OCI-LY1 (cell line): ENCODE data around the gene PRSS8.

Source experiments
- H2AFZ ChIP-seq: fragments of 200-600 bp; sonication (generic), shearing (Covaris generic); 2 replicates; pipeline ENCODE4 v1.6.0; 2014; ENCODE audit warnings: antibody characterized with exemption, mild to moderate bottlenecking, low read length
- H3F3A ChIP-seq: fragments of 200-600 bp; sonication (generic), shearing (Covaris generic); 2 replicates; pipeline ENCODE4 v1.6.0; 2014; ENCODE audit warnings: mild to moderate bottlenecking, antibody characterized with exemption, low read length, moderate library complexity; ENCODE audit not compliant: insufficient read depth
- H3K27ac ChIP-seq: fragments of 200-600 bp; sonication (generic); 2 replicates; pipeline ENCODE4 v1.5.1; 2014; ENCODE audit warnings: low read length, mixed run types, mild to moderate bottlenecking, low read depth; ENCODE audit not compliant: poor library complexity, severe bottlenecking
- H3K27me3 ChIP-seq: fragments of 200-600 bp; sonication (generic); 2 replicates; pipeline ENCODE4 v1.6.0; 2014; ENCODE audit warnings: antibody characterized with exemption, mild to moderate bottlenecking, low read length, moderate library complexity; ENCODE audit not compliant: insufficient read depth
- H3K36me3 ChIP-seq: fragments of 200-600 bp; sonication (generic); 2 replicates; pipeline ENCODE4 v1.6.1; 2014; ENCODE audit warnings: mild to moderate bottlenecking, antibody characterized with exemption, low read length, moderate library complexity, mixed read lengths; ENCODE audit not compliant: insufficient read depth
- H3K4me1 ChIP-seq: fragments of 200-600 bp; sonication (generic); 2 replicates; pipeline ENCODE4 v1.5.1; 2014; ENCODE audit warnings: mild to moderate bottlenecking, low read length, moderate library complexity; ENCODE audit not compliant: insufficient read depth, severe bottlenecking
- H3K4me2 ChIP-seq: fragments of 200-600 bp; sonication (generic), shearing (Covaris generic); 2 replicates; pipeline ENCODE4 v1.6.1; 2014; ENCODE audit warnings: low read length
- H3K4me3 ChIP-seq: fragments of 200-600 bp; sonication (generic); 2 replicates; pipeline ENCODE4 v1.5.1; 2014; ENCODE audit warnings: low read length, low read depth, mild to moderate bottlenecking, mixed read lengths; ENCODE audit not compliant: poor library complexity, severe bottlenecking
- H3K79me2 ChIP-seq: fragments of 200-600 bp; shearing (Covaris generic); 2 replicates; pipeline ENCODE4 v1.6.1; 2016; ENCODE audit warnings: mixed run types, low read length, mixed read lengths; ENCODE audit not compliant: insufficient read depth
- H3K9ac ChIP-seq: fragments of 200-600 bp; sonication (generic), shearing (Covaris generic); 2 replicates; pipeline ENCODE4 v1.6.1; 2014; ENCODE audit warnings: mild to moderate bottlenecking, low read length, mixed read lengths
- H3K9me2 ChIP-seq: fragments of 200-600 bp; sonication (generic), shearing (Covaris generic); 2 replicates; pipeline ENCODE4 v1.6.1; 2014; ENCODE audit warnings: low read depth, mild to moderate bottlenecking, low read length, mixed read lengths
- H3K9me3 ChIP-seq: fragments of 200-600 bp; shearing (Covaris generic); 2 replicates; pipeline ENCODE4 v1.6.1; 2014; ENCODE audit warnings: low read length, mixed read lengths
- H4K20me1 ChIP-seq: fragments of 200-600 bp; sonication (generic), shearing (Covaris generic); 2 replicates; pipeline ENCODE4 v1.6.0; 2016; ENCODE audit warnings: mild to moderate bottlenecking, low read length; ENCODE audit not compliant: insufficient read depth
- EZH2 ChIP-seq: fragments of 200-600 bp; sonication (generic), shearing (Covaris generic); IDR thresholded peaks from 2 replicates; pipeline ENCODE4 v1.8.0; 2017; ENCODE audit warnings: borderline replicate concordance, mixed run types, mild to moderate bottlenecking, antibody characterized with exemption, low read length, moderate library complexity, mixed read lengths
- TF ChIP-seq, protein P1 (sequence below): fragments of 200-600 bp; sonication (generic), shearing (Covaris generic); IDR thresholded peaks from 2 replicates; pipeline ENCODE4 v1.5.1; 2017; ENCODE audit warnings: mild to moderate bottlenecking, antibody characterized with exemption, low read length, moderate library complexity, mixed read lengths

The PRSS8 gene

DNA sequence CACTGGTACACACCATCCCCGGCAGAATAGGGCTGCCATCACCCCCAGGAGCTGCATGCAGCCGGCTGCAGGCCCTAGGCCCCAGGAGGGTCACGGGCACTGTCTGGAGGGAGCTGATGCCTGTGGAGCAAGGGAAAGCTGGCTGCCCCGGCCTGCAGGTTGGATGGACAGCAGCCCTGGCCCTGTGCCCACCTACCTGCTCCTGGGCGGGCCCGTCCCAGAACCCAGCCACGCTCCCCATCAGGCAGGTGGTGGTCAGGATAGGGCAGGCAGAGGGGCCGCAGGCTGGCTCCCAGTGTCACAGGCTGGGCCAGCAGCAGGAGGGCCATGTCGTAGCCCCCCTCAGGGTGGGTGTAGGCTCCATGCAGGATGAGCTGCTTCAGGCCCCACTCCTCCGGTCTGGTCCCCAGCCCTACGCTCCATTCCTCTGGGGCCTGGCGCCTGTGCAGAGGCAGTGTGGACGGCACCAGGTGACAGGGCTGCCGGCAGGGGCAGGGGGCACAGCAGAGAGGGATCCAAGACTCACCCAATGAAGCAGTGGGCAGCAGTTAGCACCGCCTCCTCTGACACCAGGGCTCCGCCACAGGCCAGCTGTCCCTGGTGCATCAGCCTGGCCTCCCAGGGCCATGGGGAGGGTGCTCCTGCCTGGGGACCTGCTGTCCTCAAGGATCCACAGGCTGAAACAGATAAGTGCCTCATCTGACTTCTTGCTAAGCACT is 50.8 kb downstream of the PRSS8 start:
- TF ChIP-seq EZH2, result no peak
- TF ChIP-seq, protein P1, sequence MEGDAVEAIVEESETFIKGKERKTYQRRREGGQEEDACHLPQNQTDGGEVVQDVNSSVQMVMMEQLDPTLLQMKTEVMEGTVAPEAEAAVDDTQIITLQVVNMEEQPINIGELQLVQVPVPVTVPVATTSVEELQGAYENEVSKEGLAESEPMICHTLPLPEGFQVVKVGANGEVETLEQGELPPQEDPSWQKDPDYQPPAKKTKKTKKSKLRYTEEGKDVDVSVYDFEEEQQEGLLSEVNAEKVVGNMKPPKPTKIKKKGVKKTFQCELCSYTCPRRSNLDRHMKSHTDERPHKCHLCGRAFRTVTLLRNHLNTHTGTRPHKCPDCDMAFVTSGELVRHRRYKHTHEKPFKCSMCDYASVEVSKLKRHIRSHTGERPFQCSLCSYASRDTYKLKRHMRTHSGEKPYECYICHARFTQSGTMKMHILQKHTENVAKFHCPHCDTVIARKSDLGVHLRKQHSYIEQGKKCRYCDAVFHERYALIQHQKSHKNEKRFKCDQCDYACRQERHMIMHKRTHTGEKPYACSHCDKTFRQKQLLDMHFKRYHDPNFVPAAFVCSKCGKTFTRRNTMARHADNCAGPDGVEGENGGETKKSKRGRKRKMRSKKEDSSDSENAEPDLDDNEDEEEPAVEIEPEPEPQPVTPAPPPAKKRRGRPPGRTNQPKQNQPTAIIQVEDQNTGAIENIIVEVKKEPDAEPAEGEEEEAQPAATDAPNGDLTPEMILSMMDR, result no peak
- H4K20me1 ChIP-seq, result no peaks in the 10 kb centered on the region

DNA sequence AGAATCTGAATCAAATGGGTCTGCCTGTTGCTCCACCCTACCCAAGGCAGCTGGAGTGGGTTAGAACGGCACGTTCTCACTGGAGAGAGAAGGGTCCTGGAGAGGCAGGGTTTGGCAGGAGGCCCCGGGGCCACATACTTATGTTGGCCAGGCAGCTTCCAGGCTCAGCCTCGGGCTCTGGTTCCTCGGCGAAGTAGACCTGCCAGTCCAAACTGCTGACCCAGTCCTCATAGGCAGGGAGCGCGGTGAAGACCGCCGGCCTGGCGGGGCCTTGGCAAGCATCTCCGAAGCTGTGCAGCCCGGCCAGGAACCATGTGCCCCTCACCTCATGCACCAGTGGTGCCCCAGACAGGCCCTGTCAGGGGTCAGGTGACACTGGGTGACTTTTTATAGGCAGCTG is 51.5 kb downstream of the PRSS8 start:
- Histone ChIP-seq H3F3A (no peaks in the 10 kb centered on the region), H3K9me3 (no peaks in the 10 kb centered on the region), H3K27me3 (no peaks in the 10 kb centered on the region), H3K27ac (no peak overlapping the region), H2AFZ (no peak overlapping the region), H4K20me1 (no peaks in the 10 kb centered on the region), H3K9me2 (no peaks in the 10 kb centered on the region), H3K9ac (no peak overlapping the region), H3K4me3 (no peak overlapping the region), H3K79me2 (no peaks in the 10 kb centered on the region), H3K4me2 (no peak overlapping the region), H3K4me1 (no peaks in the 10 kb centered on the region), H3K36me3 (peaks cover 43% of the 10 kb centered on the region)
- TF ChIP-seq, protein P1, result no peak
- TF ChIP-seq EZH2, result no peak

More for the DNA sequence above, 50.8 kb downstream of the PRSS8 start:
- Histone ChIP-seq H3K4me2 (no peak overlapping the region), H3F3A (no peaks in the 10 kb centered on the region), H3K4me3 (no peak overlapping the region), H3K27ac (no peak overlapping the region), H2AFZ (no peak overlapping the region), H3K9me3 (no peaks in the 10 kb centered on the region), H3K9ac (no peak overlapping the region), H3K4me1 (no peaks in the 10 kb centered on the region), H3K9me2 (no peaks in the 10 kb centered on the region), H3K79me2 (no peaks in the 10 kb centered on the region), H3K36me3 (peaks cover 36% of the 10 kb centered on the region), H3K27me3 (no peaks in the 10 kb centered on the region)

DNA sequence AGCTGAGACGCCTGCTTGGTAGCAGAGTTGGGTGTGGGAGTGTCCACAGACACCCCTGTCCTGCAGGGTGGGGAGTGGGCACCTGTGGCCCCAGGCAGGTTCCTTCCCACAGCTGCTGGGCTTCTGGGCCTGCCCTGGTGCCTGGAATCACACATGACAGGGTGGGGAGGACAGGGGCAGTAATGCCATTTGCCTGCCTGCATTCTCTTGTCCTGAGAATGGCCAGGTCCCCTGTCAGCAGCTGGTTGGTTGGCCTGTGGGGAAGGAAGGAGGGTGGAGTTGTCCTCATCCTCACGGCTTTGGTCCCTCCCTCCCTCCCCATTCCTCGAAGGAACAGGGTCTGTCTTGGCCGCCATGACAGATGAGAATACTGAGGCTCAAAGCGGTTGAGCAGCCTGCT is 52.0 kb downstream of the PRSS8 start:
- Histone ChIP-seq H3K79me2 (no peaks in the 10 kb centered on the region), H3K9ac (no peak overlapping the region), H3K9me3 (no peaks in the 10 kb centered on the region), H3K9me2 (no peaks in the 10 kb centered on the region), H2AFZ (no peak overlapping the region), H3K27me3 (no peaks in the 10 kb centered on the region), H3K4me3 (no peak overlapping the region), H3F3A (no peaks in the 10 kb centered on the region), H3K4me2 (no peak overlapping the region), H3K4me1 (no peaks in the 10 kb centered on the region), H4K20me1 (no peaks in the 10 kb centered on the region), H3K36me3 (peaks cover 47% of the 10 kb centered on the region), H3K27ac (no peak overlapping the region)
- TF ChIP-seq EZH2, result no peak
- TF ChIP-seq, protein P1, result no peak
